ENCODE results near the gene C9orf152. TPM values are rescaled to one million over a fixed set of nuclear protein-coding genes. Genes with fewer than 3 reads are reported as not detected.

C9orf152 gene
- total and polyA plus RNA-seq, 2 experiments from 2014 or later = not detected

DNA sequence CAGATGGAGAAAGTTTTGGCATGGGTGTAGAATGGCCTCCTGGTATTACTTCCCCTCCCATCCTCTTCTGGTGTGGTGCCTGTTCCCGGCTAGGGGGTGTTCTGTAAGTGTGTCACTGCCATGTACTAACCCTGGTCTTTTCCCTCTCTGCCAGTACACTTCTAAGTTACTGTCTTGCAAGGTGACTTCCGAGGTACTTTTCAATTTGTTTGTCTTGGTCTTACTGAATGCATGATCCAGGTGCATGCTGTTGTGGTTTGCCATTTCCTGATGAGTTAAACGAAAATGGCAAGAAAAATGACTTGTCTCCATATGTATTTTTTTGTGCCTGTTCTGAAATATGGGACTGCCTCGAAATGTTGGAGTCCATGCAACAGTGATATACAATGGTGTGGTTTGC is 46.0 kb downstream of the C9orf152 start:
- no peaks in the 10 kb centered on the region for H3K9me3 ChIP-seq (ENCODE audit: low read depth)
- H3K27me3 ChIP-seq = no peaks in the 10 kb centered on the region
- TF ChIP-seq, protein P1, sequence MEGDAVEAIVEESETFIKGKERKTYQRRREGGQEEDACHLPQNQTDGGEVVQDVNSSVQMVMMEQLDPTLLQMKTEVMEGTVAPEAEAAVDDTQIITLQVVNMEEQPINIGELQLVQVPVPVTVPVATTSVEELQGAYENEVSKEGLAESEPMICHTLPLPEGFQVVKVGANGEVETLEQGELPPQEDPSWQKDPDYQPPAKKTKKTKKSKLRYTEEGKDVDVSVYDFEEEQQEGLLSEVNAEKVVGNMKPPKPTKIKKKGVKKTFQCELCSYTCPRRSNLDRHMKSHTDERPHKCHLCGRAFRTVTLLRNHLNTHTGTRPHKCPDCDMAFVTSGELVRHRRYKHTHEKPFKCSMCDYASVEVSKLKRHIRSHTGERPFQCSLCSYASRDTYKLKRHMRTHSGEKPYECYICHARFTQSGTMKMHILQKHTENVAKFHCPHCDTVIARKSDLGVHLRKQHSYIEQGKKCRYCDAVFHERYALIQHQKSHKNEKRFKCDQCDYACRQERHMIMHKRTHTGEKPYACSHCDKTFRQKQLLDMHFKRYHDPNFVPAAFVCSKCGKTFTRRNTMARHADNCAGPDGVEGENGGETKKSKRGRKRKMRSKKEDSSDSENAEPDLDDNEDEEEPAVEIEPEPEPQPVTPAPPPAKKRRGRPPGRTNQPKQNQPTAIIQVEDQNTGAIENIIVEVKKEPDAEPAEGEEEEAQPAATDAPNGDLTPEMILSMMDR (IDR thresholded peaks at IDR 0.05; ENCODE audit: low read depth, low read length) = no peak
- no peak overlapping the region for H3K27ac ChIP-seq
- no peaks in the 10 kb centered on the region for H3K36me3 ChIP-seq
- DNase-seq (ENCODE audit: low read depth in 1 of 2, low spot score in 1 of 2) = no peak
- H3K4me1 ChIP-seq (ENCODE audit: low read depth) = peaks cover 21% of the 10 kb centered on the region
- no peak overlapping the region for H3K4me3 ChIP-seq

DNA sequence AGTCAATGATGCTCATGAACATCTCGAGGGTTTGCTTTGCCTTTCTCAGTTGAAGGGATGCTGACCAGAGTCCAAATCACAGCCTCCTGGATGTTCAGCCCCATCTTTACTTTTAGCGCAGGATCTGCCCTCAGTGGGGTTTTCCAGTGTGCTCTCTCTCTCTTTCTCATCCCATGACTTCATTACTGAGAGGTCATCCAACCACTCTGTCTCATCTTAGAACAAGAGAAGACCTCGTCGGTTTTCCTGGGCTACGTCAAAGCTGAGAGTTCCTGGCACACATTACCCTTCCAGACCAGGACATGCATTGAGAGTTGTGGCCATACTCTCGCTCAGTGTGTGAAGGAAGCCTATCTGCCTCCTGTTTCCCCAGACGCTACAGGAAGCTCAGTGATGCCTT is 47.3 kb downstream of the C9orf152 start:
- Histone ChIP-seq H3K27ac (no peak overlapping the region), H3K9me3 (ENCODE audit: low read depth) (no peaks in the 10 kb centered on the region), H3K4me1 (ENCODE audit: low read depth) (peaks cover 11% of the 10 kb centered on the region)

DNA sequence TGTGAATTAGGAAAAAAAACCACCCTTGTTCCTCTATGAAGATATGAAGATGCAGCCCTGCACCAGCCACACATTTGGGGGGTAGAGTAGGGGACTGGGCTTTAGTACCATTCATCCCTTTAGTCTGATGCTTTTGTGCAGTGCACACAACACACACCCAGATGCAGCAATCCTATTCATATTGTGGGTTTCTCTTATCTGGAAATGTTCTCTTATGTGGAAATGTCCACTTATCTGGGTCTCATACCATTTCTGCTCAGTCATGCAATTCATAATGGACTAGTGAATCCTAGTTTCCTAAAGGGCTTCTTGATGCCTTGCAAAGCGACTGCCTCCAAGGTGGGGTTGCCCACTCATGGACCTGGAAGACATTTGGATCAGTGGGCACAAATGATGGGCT is 47.8 kb downstream of the C9orf152 start:
- Histone ChIP-seq H3K4me1 (ENCODE audit: low read depth) (peaks cover 10% of the 10 kb centered on the region), H3K4me3 (no peak overlapping the region), H3K36me3 (no peaks in the 10 kb centered on the region), H3K9me3 (ENCODE audit: low read depth) (no peaks in the 10 kb centered on the region), H3K27ac (no peak overlapping the region), H3K27me3 (no peaks in the 10 kb centered on the region)
- peak in 1 of 2 donors; percentile 84 for DNase-seq (ENCODE audit: low read depth in 1 of 2, low spot score in 1 of 2)
- TF ChIP-seq, protein P1 (IDR thresholded peaks at IDR 0.05; ENCODE audit: low read depth, low read length) = no peak

More for the DNA sequence above, 47.3 kb downstream of the C9orf152 start:
- Histone ChIP-seq H3K4me3 (no peak overlapping the region), H3K36me3 (no peaks in the 10 kb centered on the region), H3K27me3 (no peaks in the 10 kb centered on the region)
- TF ChIP-seq, protein P1 (IDR thresholded peaks at IDR 0.05; ENCODE audit: low read depth, low read length) = no peak
- DNase-seq (ENCODE audit: low read depth in 1 of 2, low spot score in 1 of 2) = no peak

DNA sequence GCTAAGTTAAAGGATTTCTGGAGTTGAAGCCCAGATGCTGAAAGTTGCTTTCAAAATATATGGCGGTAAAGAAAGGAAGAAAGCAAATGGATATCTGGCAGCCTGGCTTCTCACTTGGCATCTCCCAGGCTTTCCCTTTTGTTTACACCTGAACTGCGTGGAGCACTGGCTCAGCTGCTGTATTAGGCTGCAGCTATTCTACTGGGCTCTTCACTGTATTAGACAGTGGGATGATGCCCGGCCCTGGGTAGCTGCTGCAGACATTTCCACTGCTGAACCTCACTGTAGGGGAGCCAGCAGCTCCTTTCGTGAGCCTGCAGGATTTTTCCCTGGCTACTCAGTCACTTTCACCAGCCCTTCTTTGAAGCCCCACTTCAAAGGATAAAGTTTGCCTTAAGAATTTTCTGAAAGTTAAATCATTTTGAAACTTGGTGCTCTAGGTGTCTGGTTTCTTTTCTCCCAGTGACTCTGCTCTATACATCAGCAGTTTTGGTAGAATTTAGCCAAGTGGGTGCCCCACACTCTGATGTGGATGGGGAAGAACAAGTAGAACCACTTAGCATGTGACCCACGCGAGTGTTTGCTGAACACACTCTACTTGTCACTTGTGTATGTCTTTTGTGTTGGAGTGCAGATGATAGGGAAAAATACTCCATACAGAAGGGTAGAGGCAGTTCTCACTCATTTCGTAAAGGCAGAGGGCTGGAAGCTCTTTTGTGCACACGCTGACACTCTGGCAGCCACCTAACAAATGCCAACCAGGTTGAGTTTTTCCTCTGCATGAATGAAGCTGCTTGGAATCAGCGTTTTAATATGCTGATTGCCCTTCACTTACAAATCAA is 49.9 kb downstream of the C9orf152 start:
- Histone ChIP-seq H3K9me3 (ENCODE audit: low read depth) (no peaks in the 10 kb centered on the region), H3K27ac (peak overlapping the region; percentile 66), H3K4me1 (ENCODE audit: low read depth) (peaks cover 10% of the 10 kb centered on the region), H3K27me3 (no peaks in the 10 kb centered on the region), H3K36me3 (no peaks in the 10 kb centered on the region), H3K4me3 (no peak overlapping the region)
- TF ChIP-seq, protein P1 (IDR thresholded peaks at IDR 0.05; ENCODE audit: low read depth, low read length) = no peak
- DNase-seq (ENCODE audit: low read depth in 1 of 2, low spot score in 1 of 2) = peak in 1 of 2 donors; percentile 17

DNA sequence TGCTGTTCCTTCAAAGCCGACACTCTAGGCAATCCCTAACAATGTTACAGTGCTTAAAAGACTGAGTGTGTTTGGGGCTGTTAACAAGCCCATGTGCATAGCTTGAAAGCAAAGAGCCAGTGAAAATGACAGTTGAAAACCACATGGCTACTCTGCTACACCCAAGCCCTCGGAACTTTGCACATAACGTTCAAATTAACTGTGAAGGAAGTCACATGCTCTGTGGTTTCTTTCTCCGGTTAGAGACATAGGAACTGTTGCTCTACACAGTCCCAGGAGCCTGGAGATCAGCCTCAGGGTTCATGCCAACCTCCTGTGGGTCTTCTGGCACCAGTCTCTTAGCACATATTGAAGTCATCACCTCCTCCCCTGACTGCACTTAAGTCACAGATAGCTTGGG is 51.1 kb downstream of the C9orf152 start:
- H3K36me3 ChIP-seq = no peaks in the 10 kb centered on the region
- no peak overlapping the region for H3K27ac ChIP-seq
- DNase-seq (ENCODE audit: low read depth in 1 of 2, low spot score in 1 of 2) = peak in 1 of 2 donors; percentile 79
- TF ChIP-seq, protein P1 (IDR thresholded peaks at IDR 0.05; ENCODE audit: low read depth, low read length) = no peak
- no peaks in the 10 kb centered on the region for H3K9me3 ChIP-seq (ENCODE audit: low read depth)
- H3K4me3 ChIP-seq = no peak overlapping the region
- peaks cover 10% of the 10 kb centered on the region for H3K4me1 ChIP-seq (ENCODE audit: low read depth)
- no peaks in the 10 kb centered on the region for H3K27me3 ChIP-seq

Data from cardiac muscle cell (in vitro differentiated cells and primary cell).